Ovary (tissue), 3 donors: ENCODE measurements around the gene ANO3.

ENCODE experiments used
- EP300 ChIP-seq: sonication (generic); formaldehyde crosslinking; IDR thresholded peaks from one replicate; pipeline ENCODE4 v1.6.1; 2017; ENCODE audit warnings: antibody characterized with exemption
- POLR2A ChIP-seq: fragments of 450-650 bp; IDR thresholded peaks from one replicate; pipeline ENCODE4 v1.6.1; 2017; ENCODE audit warnings: antibody characterized with exemption, mild to moderate bottlenecking, moderate library complexity
- TF ChIP-seq, protein P1 (sequence below), 3 donors: fragments of 450-650 bp in 2 of 3; fragments of 200-600 bp in 1 of 3; IDR thresholded peaks; one replicate each; pipeline versions ENCODE4 v1.5.1 to v1.8.0; 2016 to 2022; ENCODE audit warnings: antibody characterized with exemption in 3 of 3, mild to moderate bottlenecking in 1 of 3
- donor health status: DM: no; HTN: no; CAD: no.

- TF ChIP-seq POLR2A (no peak), EP300 (no peak)
- TF ChIP-seq, protein P1, sequence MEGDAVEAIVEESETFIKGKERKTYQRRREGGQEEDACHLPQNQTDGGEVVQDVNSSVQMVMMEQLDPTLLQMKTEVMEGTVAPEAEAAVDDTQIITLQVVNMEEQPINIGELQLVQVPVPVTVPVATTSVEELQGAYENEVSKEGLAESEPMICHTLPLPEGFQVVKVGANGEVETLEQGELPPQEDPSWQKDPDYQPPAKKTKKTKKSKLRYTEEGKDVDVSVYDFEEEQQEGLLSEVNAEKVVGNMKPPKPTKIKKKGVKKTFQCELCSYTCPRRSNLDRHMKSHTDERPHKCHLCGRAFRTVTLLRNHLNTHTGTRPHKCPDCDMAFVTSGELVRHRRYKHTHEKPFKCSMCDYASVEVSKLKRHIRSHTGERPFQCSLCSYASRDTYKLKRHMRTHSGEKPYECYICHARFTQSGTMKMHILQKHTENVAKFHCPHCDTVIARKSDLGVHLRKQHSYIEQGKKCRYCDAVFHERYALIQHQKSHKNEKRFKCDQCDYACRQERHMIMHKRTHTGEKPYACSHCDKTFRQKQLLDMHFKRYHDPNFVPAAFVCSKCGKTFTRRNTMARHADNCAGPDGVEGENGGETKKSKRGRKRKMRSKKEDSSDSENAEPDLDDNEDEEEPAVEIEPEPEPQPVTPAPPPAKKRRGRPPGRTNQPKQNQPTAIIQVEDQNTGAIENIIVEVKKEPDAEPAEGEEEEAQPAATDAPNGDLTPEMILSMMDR (IDR thresholded peaks at IDR 0.05), result no peak
Measured at GRCh38 chr11:26350002-26350401, 18.1 kb downstream of the ANO3 start.
